ENCODE data around the gene IGF1.

DNA sequence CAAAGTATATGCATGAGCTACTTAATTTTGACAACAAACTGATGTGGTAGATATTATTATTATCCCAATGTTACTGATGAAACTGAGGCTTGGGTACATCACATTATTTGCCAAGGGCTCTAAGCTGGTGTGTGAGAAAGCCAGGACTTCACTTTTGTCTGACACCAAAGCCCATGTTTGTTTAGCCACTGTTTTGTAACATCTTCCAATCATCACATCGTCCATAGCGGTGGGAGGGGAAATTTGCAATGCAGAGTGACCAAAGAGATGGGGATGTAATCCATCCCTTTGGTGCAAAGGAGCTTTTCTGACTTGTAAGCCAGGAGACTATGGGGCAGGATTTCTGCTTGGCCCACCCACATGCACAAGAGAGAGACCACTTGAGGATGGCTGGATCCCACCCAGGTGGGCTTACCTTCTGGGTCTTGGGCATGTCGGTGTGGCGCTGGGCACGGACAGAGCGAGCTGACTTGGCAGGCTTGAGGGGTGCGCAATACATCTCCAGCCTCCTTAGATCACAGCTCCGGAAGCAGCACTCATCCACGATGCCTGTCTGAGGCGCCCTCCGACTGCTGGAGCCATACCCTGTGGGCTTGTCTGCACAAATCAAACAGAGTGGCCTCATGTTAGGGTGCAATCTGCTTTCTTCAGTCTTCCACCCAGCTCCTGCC lies 61.1 kb downstream of the IGF1 start:
- TF ChIP-seq, protein P1, sequence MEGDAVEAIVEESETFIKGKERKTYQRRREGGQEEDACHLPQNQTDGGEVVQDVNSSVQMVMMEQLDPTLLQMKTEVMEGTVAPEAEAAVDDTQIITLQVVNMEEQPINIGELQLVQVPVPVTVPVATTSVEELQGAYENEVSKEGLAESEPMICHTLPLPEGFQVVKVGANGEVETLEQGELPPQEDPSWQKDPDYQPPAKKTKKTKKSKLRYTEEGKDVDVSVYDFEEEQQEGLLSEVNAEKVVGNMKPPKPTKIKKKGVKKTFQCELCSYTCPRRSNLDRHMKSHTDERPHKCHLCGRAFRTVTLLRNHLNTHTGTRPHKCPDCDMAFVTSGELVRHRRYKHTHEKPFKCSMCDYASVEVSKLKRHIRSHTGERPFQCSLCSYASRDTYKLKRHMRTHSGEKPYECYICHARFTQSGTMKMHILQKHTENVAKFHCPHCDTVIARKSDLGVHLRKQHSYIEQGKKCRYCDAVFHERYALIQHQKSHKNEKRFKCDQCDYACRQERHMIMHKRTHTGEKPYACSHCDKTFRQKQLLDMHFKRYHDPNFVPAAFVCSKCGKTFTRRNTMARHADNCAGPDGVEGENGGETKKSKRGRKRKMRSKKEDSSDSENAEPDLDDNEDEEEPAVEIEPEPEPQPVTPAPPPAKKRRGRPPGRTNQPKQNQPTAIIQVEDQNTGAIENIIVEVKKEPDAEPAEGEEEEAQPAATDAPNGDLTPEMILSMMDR (IDR thresholded peaks at IDR 0.05): no peak
- no peak for TF ChIP-seq POLR2A (IDR thresholded peaks at IDR 0.05)
